Measurements from ENCODE around the gene SLC35A5. TPM values are rescaled to one million over a fixed set of nuclear protein-coding genes. Genes with fewer than 3 reads are reported as not detected.

The SLC35A5 gene
- total RNA-seq, 1 donor from 2014 or later = 20.8 TPM

DNA sequence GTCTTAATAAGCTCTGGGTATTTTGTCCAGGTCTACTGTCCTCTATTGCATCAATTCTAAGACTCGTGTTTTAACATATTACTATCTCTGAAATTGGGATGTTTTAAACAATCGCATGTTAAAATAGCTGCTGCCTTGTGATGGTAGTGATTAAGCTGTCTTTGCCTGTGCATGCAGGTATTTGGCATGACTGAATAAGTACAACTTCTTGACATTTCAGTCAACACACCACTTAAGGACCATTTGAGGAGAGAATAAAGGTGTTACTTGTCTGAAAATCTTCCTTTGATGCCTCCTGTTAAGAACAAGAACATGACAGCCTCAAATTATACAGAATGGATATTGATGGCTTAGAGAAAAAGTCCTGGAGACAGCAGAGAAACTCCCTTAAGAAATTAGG, 33.0 kb downstream of the SLC35A5 start:
- intact Hi-C loops (cut with DNase I) = no loop called here
- TF ChIP-seq CTCF (IDR thresholded peaks at IDR 0.05) = no peak
- Histone ChIP-seq H3K9me3 (no peaks in the 10 kb centered on the region), H3K36me3 (peaks cover 3 to 24% of the 10 kb centered on the region in 2 donors), H3K27me3 (no peaks in the 10 kb centered on the region), H3K4me1 (no peaks in the 10 kb centered on the region), H3K27ac (no peak overlapping the region), H3K4me3 (no peak overlapping the region)
- no peak for DNase-seq (ENCODE audit: low spot score in 2 of 2)

DNA sequence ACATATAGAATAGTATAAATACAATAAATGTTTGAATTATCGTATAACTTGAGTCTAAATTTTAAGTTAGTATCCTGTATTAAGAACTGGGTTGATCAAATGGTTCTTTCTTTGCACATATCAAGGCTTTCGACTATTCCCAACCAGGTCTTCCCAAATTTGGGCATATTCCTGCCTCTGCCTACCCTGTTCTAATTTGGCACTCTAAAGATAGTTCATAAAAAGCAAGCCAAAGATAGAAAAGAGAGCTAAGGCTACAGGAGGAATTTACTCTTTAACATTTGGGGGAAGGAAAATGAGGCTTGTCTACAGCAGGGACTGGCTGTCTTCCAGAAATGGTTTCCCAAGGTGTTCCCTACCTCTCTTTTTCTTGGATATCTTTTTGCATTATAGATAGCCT, 36.1 kb downstream of the SLC35A5 start:
- Histone ChIP-seq H3K27me3 (no peaks in the 10 kb centered on the region), H3K4me1 (no peaks in the 10 kb centered on the region), H3K27ac (no peak overlapping the region), H3K9me3 (no peaks in the 10 kb centered on the region), H3K36me3 (peaks cover 3 to 7% of the 10 kb centered on the region in 2 donors), H3K4me3 (no peak overlapping the region)
- no peak for DNase-seq (ENCODE audit: low spot score in 2 of 2)
- no peak for TF ChIP-seq CTCF (IDR thresholded peaks at IDR 0.05)
- intact Hi-C loops (cut with DNase I) = no loop called here

GRCh38 chr3:112598731-112599130, 36.9 kb downstream of the SLC35A5 start:
- no peak overlapping the region for H3K27ac ChIP-seq
- H3K4me1 ChIP-seq = no peaks in the 10 kb centered on the region
- H3K27me3 ChIP-seq = no peaks in the 10 kb centered on the region
- intact Hi-C loops (cut with DNase I) = no loop called here
- TF ChIP-seq CTCF (IDR thresholded peaks at IDR 0.05) = no peak
- H3K4me3 ChIP-seq = no peak overlapping the region
- no peaks in the 10 kb centered on the region for H3K36me3 ChIP-seq
- DNase-seq (ENCODE audit: low spot score in 2 of 2) = no peak
- no peaks in the 10 kb centered on the region for H3K9me3 ChIP-seq

DNA sequence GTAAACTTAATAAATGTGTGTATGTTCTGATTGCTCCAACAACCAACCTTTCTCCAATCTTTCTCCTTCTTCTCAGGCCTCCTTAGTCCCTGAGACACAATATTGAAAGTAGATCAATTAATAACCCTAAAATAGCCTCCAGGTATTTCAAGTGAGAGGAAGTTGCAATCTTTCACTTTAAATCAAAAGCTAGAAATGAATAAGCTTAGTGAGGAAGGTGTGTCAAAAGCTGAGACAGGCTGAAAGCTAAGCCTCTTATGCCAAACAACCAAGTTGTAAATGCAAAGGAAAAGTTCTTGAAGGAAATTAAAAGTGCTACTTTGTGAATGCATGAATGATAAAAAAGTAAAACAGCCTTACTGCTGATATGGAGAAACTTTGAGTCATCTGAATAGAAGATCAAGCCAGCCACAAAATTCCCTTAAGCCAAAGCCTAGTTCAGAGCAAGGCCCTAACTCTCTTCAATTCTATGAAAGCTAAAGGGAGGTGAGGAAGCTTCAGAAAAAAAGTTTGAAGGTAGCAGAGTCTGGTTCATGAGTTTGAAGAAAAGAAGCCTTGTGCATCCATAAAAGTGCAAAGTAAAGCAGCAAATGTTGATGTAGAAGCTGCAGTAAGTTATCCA, 40.5 kb downstream of the SLC35A5 start:
- intact Hi-C loops (cut with DNase I) = no loop called here
- Histone ChIP-seq H3K27me3 (no peaks in the 10 kb centered on the region), H3K4me1 (no peaks in the 10 kb centered on the region), H3K4me3 (no peak overlapping the region), H3K9me3 (no peaks in the 10 kb centered on the region), H3K27ac (no peak overlapping the region), H3K36me3 (peaks cover 0 to 10% of the 10 kb centered on the region in 2 donors)
- no peak for TF ChIP-seq CTCF (IDR thresholded peaks at IDR 0.05)
- no peak for DNase-seq (ENCODE audit: low spot score in 2 of 2)

- Histone ChIP-seq H3K4me1 (no peaks in the 10 kb centered on the region), H3K4me3 (no peak overlapping the region), H3K27me3 (no peaks in the 10 kb centered on the region), H3K36me3 (peaks cover 0 to 10% of the 10 kb centered on the region in 2 donors), H3K27ac (no peak overlapping the region), H3K9me3 (no peaks in the 10 kb centered on the region)
- TF ChIP-seq CTCF (IDR thresholded peaks at IDR 0.05) = no peak
- no peak for DNase-seq (ENCODE audit: low spot score in 2 of 2)
- intact Hi-C loops (cut with DNase I) = no loop called here
Observed at GRCh38 chr3:112604536-112604935, 42.7 kb downstream of the SLC35A5 start.

- H3K4me1 ChIP-seq = no peaks in the 10 kb centered on the region
- H3K27ac ChIP-seq = no peak overlapping the region
- TF ChIP-seq CTCF (IDR thresholded peaks at IDR 0.05) = no peak
- no peak overlapping the region for H3K4me3 ChIP-seq
- H3K9me3 ChIP-seq = no peaks in the 10 kb centered on the region
- H3K27me3 ChIP-seq = no peaks in the 10 kb centered on the region
- intact Hi-C loops (cut with DNase I) = no loop called here
- DNase-seq (ENCODE audit: low spot score in 2 of 2) = peak in 1 of 2 donors; percentile 67
- peaks cover 0 to 15% of the 10 kb centered on the region in 2 donors for H3K36me3 ChIP-seq
Observed at GRCh38 chr3:112605285-112605684, 43.4 kb downstream of the SLC35A5 start.

Measured in ascending aorta (tissue), 2 donors.